ENCODE results near the gene LNX1.
"Not testable (repeated sequence)": the region's sequence is repeated elsewhere in the genome, so short reads cannot be mapped to it uniquely, and the experiment has no call there.

The LNX1 gene

DNA sequence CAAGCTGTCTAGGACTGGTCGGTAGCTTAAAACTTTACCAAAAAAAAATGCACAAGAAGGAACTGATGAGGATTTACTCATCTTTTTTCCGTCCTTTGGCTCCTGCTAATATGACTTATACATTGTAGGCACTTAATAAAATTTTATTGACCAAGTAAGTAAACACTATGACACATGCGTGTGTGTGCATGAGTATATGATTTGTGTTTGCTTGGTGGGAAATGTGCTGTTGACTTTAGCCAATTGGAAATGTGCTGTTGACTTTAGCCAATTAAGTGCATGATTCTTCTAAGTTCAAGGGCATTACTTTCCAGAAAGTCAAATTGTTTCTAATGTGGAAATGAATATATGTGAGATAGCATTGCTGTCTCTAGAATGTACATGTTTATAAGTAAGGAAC, 135.5 kb downstream of the LNX1 start:
- no peak for DNase-seq

DNA sequence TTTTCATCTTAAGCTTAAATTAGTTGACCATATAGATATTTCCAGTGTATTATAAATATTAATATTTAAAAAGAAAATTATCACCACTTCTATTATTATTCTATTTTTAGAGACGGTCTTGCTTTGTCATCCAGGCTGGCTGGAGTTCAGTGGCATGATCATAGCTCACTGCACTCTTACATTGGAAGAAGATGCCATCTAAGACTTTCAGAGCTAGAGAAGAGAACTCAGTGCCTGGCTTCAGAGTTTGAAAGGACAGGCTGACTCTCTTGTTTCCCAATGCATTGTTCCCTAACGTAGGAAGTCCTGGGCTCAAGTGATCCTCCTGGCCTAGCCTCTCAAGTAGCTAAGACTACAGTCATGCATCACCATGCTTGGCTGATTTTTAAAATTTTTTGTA, 137.9 kb downstream of the LNX1 start:
- DNase-seq: no peak

DNA sequence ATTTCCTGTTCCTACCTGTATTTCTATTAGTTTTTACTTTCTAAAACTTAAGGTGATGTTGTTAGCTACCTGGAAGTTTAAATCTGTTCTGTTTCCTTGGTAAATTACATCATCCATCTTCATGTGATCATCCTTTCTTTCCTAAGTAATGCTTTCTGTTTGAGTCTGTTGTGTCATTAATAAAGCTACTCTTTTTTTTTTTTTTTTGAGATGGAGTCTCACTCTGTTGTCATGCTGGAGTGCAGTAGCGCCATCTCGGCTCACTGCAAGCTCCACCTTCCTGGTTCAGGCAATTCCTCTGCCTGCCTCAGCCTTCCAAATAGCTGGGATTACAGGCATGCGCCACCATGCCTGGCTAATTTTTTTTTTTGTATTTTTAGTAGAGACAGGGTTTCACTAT, 140.5 kb downstream of the LNX1 start:
- no peak for DNase-seq

DNA sequence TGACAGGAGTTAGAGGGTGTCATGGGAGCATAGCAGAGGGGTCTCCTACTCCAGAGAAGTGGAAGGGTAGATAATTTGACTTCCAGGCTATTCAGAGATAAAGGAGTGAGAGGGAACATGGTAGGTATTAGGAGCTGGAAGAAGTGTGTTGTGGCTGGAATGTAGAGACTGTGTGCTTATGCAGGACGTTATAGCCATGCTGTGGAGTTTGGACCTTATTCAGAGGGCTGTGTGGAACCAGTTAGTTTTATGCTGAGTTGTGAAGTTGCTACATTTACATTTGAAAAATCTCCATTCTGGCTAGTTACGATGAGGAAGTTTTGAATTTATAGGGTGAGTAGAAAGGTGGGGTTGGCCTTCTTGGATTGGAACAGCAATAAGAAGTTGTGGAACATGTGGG, 146.3 kb downstream of the LNX1 start:
- no peak for DNase-seq

DNA sequence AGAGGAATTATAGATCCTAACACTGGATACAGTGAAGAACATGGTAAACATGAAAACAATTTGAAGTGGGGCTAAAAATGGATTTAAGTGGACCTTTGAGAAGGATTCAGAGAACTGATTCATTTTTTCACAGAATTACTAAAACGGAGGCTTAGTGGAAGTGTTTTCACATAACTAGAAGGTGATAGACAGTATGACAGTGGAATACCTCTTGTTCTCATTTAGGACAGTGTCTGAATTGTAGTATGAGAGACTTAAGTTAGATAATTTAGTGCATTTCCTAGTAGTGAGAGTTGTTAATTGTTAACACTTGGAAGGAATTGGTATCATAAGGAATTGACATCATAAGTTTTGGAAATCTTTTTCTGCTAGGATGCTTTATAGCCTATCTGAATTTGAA, 149.7 kb downstream of the LNX1 start:
- DNase-seq: no peak

DNA sequence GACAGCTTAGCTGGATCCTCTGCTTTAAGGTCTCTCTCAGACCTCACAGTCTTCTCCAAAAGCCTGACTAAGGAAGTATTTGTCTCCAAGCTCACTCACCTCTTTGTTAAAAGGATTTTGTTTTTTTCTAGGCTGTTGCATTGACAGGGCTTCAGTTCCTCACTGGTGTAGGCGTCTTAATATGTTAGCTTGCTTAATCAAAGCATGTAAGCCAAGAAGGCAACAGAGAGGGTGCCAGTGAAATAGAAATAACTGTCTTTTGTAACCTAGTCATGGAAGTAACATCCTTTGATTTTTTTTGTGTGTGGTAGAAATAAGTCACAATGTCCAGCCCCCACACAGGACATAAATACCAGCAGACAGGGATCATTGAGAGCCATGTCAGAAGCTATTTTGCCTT, 155.0 kb downstream of the LNX1 start:
- no peak for DNase-seq

DNA sequence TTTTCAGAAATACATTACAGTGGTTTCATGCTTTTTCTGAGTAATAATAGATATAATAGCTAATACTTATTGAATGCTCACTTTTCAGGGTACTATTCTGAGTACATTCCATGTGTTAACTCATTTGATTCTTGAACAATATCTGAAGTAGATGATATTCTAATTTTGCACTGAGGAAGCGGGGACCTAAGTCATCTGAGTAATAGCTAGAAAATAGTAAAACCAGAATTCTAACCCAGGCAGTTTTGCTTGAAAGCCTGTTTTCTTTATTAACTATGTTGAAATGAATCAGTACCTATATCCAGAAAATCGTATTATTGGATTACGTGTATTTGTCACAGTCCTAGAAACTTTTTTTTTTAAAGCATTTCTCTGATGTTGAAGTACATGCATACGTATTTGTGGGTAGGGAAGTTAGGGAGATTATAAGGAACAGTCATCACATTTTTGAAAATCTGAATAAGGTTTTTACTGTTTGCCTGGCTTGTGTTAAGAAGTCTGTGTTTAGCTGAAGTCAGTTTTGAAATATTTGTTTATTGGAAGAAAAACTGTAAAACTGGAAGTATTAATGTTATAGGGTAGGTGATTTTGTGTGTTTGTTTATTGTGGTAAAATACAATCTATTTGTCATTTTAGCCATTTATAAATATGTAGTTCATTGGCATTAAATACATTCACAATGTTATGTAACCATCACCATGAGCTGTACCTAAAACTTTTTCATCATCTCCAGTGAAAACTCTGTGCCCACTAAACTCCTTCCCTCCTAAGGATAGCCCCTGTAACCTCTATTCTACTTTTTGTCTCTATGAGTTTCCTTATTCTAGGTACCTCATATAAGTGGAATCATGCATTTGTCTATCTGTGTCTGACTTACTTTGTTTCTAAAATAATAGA, 158.5 kb downstream of the LNX1 start:
- no peak for DNase-seq

DNA sequence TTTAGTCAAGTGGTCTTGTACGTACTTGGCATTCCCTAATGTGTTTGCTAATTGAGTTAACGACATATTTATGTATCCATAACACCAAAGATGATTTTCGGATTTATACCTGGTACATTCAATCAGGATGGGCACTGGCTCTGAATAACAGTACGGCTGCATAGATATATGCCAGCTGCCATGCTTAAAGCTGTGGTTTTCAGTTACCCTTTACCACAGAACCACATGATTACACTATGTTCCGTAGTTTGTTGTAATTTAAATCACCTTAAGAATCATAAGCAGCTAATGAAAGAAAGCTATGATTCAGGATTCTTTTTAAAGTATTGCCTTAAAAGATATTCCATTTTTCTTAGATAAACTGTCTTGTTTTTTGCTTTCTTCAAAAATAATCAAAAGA, 160.2 kb downstream of the LNX1 start:
- DNase-seq: no peak

DNA sequence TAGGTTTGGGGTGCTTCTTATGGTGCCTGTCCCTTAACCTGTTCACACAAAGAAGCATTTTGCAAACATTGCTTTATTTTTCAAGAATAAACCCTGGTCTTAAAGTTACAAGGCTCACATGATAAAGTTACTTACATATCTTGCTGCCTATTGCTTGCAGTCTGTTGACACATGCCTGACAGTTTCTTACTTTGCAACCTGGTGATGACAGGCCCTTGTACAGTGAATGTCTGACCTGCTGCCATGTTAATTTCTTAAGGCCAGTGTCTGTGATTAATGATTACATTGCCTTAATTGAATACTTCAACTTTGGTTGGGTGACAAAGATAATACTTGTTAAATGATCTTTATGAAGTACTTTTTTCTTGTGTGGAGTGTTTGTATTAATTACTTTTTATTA, 163.9 kb downstream of the LNX1 start:
- no peak for DNase-seq

DNA sequence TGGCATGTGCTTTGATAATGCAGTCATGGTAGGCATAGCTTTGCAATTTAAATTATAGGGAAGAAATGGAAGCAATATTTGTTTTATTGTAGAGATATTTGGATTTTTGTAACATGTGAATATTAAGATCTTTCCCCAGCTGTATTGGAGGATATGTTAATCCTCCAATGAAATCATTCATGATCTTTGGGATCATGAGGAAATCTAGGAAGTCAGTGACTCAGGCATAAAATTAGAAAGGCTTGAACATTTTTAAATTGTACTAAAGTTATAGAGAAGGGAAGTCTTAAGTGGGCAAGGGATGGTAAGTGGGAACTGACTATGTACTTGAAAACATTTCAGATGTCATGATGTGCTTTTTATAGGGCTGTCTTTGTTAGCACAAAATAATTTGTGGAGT, 167.0 kb downstream of the LNX1 start:
- DNase-seq: no peak

DNA sequence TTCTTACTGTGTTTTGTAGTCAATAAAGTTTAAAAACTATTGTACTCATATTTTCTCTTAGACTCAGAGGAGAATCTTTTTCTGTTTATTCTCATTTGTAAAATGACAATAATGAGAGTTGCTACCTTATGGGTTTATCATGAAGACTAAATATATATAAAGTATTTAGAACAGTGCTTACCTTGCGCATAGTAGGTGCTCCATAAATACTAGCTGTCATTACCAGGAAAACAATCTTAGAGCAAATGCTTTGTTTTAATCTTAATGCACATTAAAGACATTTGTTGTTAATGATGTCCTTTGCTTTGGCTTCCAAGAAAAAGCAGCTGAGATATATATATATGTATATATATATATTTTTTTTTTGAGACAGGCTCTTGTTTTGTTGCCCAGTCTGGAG, 168.9 kb downstream of the LNX1 start:
- no peak for DNase-seq

DNA sequence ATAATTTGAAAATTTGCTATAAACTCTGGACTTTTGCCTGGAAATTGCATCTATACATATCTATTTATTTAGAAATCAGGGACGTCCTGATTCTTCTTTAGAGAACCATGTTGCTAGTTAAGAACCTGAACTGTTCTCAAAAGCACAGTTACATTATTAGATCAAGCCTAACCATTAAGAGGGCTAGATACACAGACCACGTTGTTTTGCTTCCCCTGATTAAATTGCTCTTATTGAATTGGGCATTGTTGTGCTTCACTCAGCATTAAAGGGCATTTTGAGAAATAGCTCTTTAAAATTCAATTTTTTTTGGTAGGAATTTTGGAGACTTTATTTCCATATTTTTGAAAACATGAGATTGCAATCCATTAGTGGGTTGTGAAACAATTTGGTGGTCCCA, 169.5 kb downstream of the LNX1 start:
- DNase-seq: no peak

DNA sequence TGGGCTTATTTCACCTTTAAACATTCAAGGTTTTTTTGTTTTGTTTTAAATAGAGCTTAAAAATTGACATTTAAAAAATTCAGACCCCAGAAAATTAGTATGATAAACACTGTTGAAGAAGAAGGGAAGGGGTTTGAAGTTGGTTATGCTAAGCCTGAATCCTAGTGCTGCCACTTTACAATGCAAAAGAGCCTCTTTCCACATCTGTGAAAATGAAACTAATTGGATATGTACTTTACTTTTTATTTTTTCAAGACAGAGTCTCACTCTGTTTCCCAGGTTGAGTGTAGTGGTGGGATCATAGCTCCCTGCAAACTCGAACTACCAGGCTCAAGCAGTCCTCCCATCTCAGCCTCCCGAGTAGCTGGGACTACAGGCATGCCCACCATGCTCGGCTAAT, 172.1 kb downstream of the LNX1 start:
- no peak for DNase-seq

DNA sequence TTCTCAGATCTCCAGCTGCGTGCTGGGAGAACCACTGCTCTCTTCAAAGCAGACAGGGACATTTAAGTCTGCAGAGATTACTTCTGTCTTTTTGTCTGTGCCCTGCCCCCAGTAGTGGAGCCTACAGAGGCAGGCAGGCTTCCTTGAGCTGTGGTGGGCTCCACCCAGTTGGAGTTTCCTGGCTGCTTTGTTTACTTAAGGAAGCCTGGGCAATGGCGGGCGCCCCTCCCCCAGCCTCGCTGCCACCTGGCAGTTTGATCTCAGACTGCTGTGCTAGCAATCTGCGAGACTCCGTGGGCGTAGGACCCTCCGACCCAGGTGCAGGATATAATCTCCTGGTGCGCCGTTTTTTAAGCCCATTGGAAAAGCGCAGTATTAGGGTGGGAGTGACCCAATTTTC, 181.8 kb downstream of the LNX1 start:
- not testable (repeated sequence) for DNase-seq
